Lung microvascular endothelial cell (primary cell): Measurements from ENCODE around the gene SSMEM1. TPM values are rescaled to one million over a fixed set of nuclear protein-coding genes. Genes with fewer than 3 reads are reported as not detected.
"Not testable (repeated sequence)": the region's sequence is repeated elsewhere in the genome, so short reads cannot be mapped to it uniquely, and the experiment has no call there.

ENCODE experiments used
- DNase-seq, 2 donors: peaks; one replicate each; pipeline versions ENCODE4 v3.0.0 to v3.0.0-alpha.2; 2010; ENCODE audit warnings: low read depth in 2 of 2
- total RNA-seq: library from RNA; depleted of rRNA; stranded (reverse); fragments of >200 nt; gene quantifications from 2 replicates; pipeline ENCODE4 v1.2.1, GENCODE V29; 2014

The SSMEM1 gene
- total RNA-seq, 1 donor from 2014 or later = not detected

GRCh38 chr7:130246491-130246890 is 38.8 kb downstream of the SSMEM1 start:
- DNase-seq = not testable (repeated sequence)

- DNase-seq = not testable (repeated sequence)
Measured at GRCh38 chr7:130248842-130249241, 41.2 kb downstream of the SSMEM1 start.

DNA sequence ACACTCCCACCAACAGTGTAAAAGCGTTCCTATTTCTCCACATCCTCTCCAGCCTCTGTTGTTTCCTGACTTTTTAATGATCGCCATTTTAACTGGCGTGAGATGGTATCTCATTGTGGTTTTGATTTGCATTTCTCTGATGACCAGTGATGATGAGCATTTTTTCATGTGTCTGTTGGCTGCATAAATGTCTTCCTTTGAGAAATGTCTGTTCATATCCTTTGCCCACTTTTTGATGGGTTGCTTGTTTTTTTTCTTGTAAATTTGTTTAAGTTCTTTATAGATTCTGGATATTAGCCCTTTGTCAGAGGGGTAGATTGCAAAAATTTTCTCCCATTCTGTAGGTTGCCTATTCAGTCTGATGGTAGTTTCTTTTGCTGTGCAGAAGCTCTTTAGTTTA is 42.0 kb downstream of the SSMEM1 start:
- DNase-seq = not testable (repeated sequence)

DNA sequence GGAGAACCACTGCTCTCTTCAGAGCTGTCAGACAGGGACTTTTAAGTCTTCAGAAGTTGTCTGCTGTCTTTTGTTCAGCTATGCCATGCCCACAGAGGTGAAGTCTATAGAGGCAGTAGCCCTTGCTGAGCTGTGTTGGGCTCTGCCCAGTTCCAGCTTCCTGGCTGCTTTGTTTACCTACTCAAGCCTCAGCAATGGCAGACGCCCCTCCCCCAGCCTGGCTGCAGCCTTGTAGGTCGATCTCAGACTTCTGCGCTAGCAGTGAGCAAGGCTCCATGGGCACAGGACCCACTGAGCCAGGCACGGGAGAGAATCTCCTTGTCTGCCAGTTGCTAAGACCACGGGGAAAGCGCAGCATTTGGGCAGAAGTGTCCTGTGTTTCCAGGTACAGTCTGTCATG is 46.9 kb downstream of the SSMEM1 start:
- no peak for DNase-seq

GRCh38 chr7:130256704-130257103 is 49.0 kb downstream of the SSMEM1 start:
- DNase-seq = no peak

DNA sequence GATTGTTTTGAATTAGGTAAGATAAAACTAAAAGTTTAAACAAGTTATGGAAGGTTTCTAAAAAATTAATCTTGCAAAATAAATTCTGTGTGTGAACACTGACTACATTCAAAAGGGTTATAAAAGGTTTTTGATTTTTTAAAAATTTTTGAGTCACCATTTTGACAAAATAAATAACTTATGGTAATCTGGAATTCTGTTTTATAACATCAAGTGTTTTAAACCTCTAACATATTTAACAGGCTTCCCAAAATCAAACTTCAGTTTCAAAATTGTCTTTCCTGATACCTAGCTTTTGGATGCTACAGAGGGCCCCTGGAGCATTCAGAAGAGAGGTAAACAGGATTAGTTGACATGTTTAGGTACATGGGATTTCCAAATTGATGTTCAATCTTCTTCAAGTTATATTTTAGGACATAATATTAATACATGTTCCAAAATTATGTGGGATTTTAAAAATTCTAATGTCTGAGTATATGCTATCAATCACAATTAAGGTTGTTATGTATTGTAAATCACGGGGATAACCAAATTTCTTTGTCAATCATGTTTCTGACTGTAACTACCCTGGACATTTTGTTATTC is 50.9 kb downstream of the SSMEM1 start:
- no peak for DNase-seq

GRCh38 chr7:130262448-130262847 is 54.8 kb downstream of the SSMEM1 start:
- DNase-seq = no peak

DNA sequence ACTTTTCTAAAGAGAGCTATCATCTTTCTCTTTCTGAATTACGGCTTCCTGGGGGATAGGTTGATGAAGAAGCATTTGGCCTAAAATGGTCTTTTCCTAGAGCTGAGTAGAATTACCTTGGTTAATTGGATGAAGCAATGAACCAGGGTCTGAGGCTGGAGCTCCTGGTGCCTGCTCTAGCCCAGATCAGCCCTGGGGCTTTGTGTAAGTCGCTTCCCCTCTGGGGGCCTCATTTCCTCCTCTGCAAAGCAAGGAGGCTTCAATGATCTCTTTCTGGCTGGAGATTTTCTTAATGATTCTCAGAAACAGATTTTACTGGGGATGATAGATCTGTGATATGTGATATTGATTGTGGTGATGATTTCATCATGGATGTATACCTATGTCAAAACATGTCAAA is 55.5 kb downstream of the SSMEM1 start:
- DNase-seq = no peak

Other genes with a start within 250 kb of the SSMEM1 start
- gene ZC3HC1, start 156.5 kb upstream of the SSMEM1 start, total RNA-seq = 12.4 and 15.9 TPM in 2 replicates
- 20.0 and 23.2 TPM in 2 replicates for gene KLHDC10, start 137.3 kb upstream of the SSMEM1 start, total RNA-seq
- 4.6 and 5.4 TPM in 2 replicates for gene TMEM209, start 2.5 kb upstream of the SSMEM1 start, total RNA-seq
- not detected in 2 replicates for gene CPA2, start 59.0 kb downstream of the SSMEM1 start, total RNA-seq
- under 0.01 TPM in 1 of 2 replicates, not detected in the other for gene CPA4, start 85.3 kb downstream of the SSMEM1 start, total RNA-seq
- not detected in 2 replicates for gene CPA5, start 137.0 kb downstream of the SSMEM1 start, total RNA-seq
- gene CPA1, start 172.6 kb downstream of the SSMEM1 start, total RNA-seq = not detected in 2 replicates
- gene CEP41, start 233.2 kb downstream of the SSMEM1 start, total RNA-seq = 1.6 and 3.1 TPM in 2 replicates